OCI-LY3 (cell line): ENCODE results near the gene GBP7.
A peak's percentile ranks its signal among the peaks of the same experiment; 100 is the strongest.

Experiments used
- H2AFZ ChIP-seq: fragments of 200-600, 300-600 bp; shearing (Covaris generic); 2 replicates; pipeline ENCODE4 v1.6.0; 2014; ENCODE audit warnings: antibody characterized with exemption, low read depth, low read length
- H3K27ac ChIP-seq: fragments of 200-600, 300-600 bp; sonication (generic); 2 replicates; pipeline ENCODE4 v1.5.1; 2014; ENCODE audit warnings: mild to moderate bottlenecking, low read length, moderate library complexity, mixed read lengths
- H3K27me3 ChIP-seq: fragments of 200-600, 300-600 bp; sonication (generic); 2 replicates; pipeline ENCODE4 v1.6.1; 2014; ENCODE audit warnings: low read depth, low read length, mixed read lengths
- H3K36me3 ChIP-seq: fragments of 200-600, 300-600 bp; sonication (generic); replicated peaks from 2 replicates; pipeline ENCODE3; 2014; ENCODE audit warnings: low read depth, low read length, mixed read lengths
- H3K4me1 ChIP-seq: fragments of 300-600, 200-600 bp; sonication (generic); 2 replicates; pipeline ENCODE4 v1.6.1; 2014; ENCODE audit warnings: low read length, mixed read lengths
- H3K4me2 ChIP-seq: fragments of 200-600, 300-600 bp; sonication (generic); 2 replicates; pipeline ENCODE4 v1.6.1; 2014; ENCODE audit warnings: low read length, mixed read lengths
- H3K4me3 ChIP-seq: fragments of 300-600, 200-600 bp; sonication (generic); 2 replicates; pipeline ENCODE4 v1.5.1; 2014; ENCODE audit warnings: antibody characterized with exemption, mild to moderate bottlenecking, low read length, moderate library complexity
- H3K79me2 ChIP-seq: fragments of 300-600, 200-600 bp; shearing (Covaris generic); 2 replicates; pipeline ENCODE4 v1.6.1; 2014; ENCODE audit warnings: mild to moderate bottlenecking, low read length, mixed read lengths
- H3K9ac ChIP-seq: fragments of 300-600, 200-600 bp; shearing (Covaris generic); 2 replicates; pipeline ENCODE4 v1.6.0; 2014; ENCODE audit warnings: mild to moderate bottlenecking, low read length, moderate library complexity
- H3K9me3 ChIP-seq: fragments of 200-600, 300-600 bp; shearing (Covaris generic); 2 replicates; pipeline ENCODE4 v1.6.1; 2014; ENCODE audit warnings: low read length, mixed read lengths; ENCODE audit not compliant: insufficient read depth
- H4K20me1 ChIP-seq: fragments of 200-600, 300-600 bp; sonication (generic); 2 replicates; pipeline ENCODE4 v1.6.1; 2016; ENCODE audit warnings: low read length, mixed read lengths; ENCODE audit not compliant: insufficient read depth
- CTCF ChIP-seq: fragments of 200-600, 300-600 bp; sonication (generic); IDR thresholded peaks from 2 replicates; pipeline ENCODE4 v1.5.1; 2014; ENCODE audit warnings: antibody characterized with exemption, low read length, low read depth
- EZH2phosphoT487 ChIP-seq: fragments of 200-600 bp; shearing (Covaris generic); IDR thresholded peaks from 2 replicates; pipeline ENCODE4 v1.6.1; 2018; ENCODE audit warnings: antibody characterized with exemption, mixed run types, low read depth

The GBP7 gene

GRCh38 chr1:89200663-89201062, 24.9 kb upstream of the GBP7 start:
- H3K27me3 ChIP-seq, result no peaks in the 10 kb centered on the region
- peak overlapping the region; percentile 77 for H3K4me2 ChIP-seq
- peak overlapping the region; percentile 89 for H3K27ac ChIP-seq
- peaks cover 54% of the 10 kb centered on the region for H3K4me1 ChIP-seq
- peaks cover 6% of the 10 kb centered on the region; the same call in 1 of the 2 replicates for H3K9me3 ChIP-seq
- H3K36me3 ChIP-seq, result peaks cover 2% of the 10 kb centered on the region
- H3K4me3 ChIP-seq, result peak overlapping the region; percentile 49
- H3K9ac ChIP-seq, result peak overlapping the region; percentile 31; the same call in 1 of the 2 replicates
- H4K20me1 ChIP-seq, result no peaks in the 10 kb centered on the region
- H2AFZ ChIP-seq, result 0 out of 2 replicates have a peak overlapping the region, but pooled peaks have one; percentile 26
- TF ChIP-seq EZH2phosphoT487, result no peak
- no peak for TF ChIP-seq CTCF
- no peaks in the 10 kb centered on the region for H3K79me2 ChIP-seq

GRCh38 chr1:89199525-89200031, 23.8 kb upstream of the GBP7 start:
- Histone ChIP-seq H3K27me3 (no peaks in the 10 kb centered on the region), H3K4me2 (peak overlapping the region; percentile 77), H3K27ac (peak overlapping the region; percentile 89), H2AFZ (0 out of 2 replicates have a peak overlapping the region, but pooled peaks have one; percentile 1), H4K20me1 (no peaks in the 10 kb centered on the region), H3K9me3 (no peaks in the 10 kb centered on the region), H3K9ac (peak overlapping the region; percentile 63), H3K4me3 (peak overlapping the region; percentile 49), H3K79me2 (no peaks in the 10 kb centered on the region), H3K4me1 (peaks cover 61% of the 10 kb centered on the region), H3K36me3 (peaks cover 2% of the 10 kb centered on the region)
- TF ChIP-seq CTCF (no peak), EZH2phosphoT487 (no peak)

GRCh38 chr1:89198491-89199072, 22.8 kb upstream of the GBP7 start, which contains the start of gene GBP4:
Gene GBP4 (minus strand): TSS chr1:89198942. CDS start chr1:89198834, 108 bp downstream.
- Histone ChIP-seq H3K9ac (peak within 1 kb of the TSS; percentile 63), H4K20me1 (no peaks in the 10 kb centered on the region), H3K4me3 (peak within 1 kb of the TSS; percentile 49), H3K27ac (peak within 1 kb of the TSS; percentile 89), H3K9me3 (no peaks in the 10 kb centered on the region), H3K4me1 (peaks cover 61% of the 10 kb centered on the region), H3K36me3 (peaks cover 2% of the 10 kb centered on the region), H3K79me2 (no peaks in the 10 kb centered on the region), H3K27me3 (no peaks in the 10 kb centered on the region), H3K4me2 (peak within 1 kb of the TSS; percentile 77), H2AFZ (peak within 1 kb of the TSS; percentile 52; the same call in 1 of the 2 replicates)
- no peak for TF ChIP-seq CTCF
- TF ChIP-seq EZH2phosphoT487, result no peak

- Histone ChIP-seq H3K4me1 (peaks cover 61% of the 10 kb centered on the region), H3K9me3 (no peaks in the 10 kb centered on the region), H2AFZ (no peak overlapping the region), H3K36me3 (no peaks in the 10 kb centered on the region), H3K27ac (peak overlapping the region; percentile 89; the same call in 1 of the 2 replicates), H4K20me1 (no peaks in the 10 kb centered on the region), H3K4me2 (no peak overlapping the region), H3K27me3 (no peaks in the 10 kb centered on the region), H3K4me3 (no peak overlapping the region), H3K9ac (no peak overlapping the region; the same call in 1 of the 2 replicates), H3K79me2 (no peaks in the 10 kb centered on the region)
- TF ChIP-seq CTCF, result no peak
- TF ChIP-seq EZH2phosphoT487, result no peak
Measured at GRCh38 chr1:89198081-89198480, 22.3 kb upstream of the GBP7 start.
